GM08714 (cell line): ENCODE results near the gene RBL1.
"Not testable (repeated sequence)": the region's sequence is repeated elsewhere in the genome, so short reads cannot be mapped to it uniquely, and the experiment has no call there.

ENCODE experiments used
- H3K4me3 ChIP-seq: fragments of 200-500 bp; sonication (Bioruptor generic); 2 replicates; pipeline ENCODE4 v1.5.1; 2014; ENCODE audit warnings: mild to moderate bottlenecking, low read length, inconsistent platforms
- ZNF274 ChIP-seq: IDR thresholded peaks from 2 replicates; pipeline ENCODE4 v1.6.1; 2012; ENCODE audit warnings: mild to moderate bottlenecking, low read depth, low read length

The RBL1 gene

DNA sequence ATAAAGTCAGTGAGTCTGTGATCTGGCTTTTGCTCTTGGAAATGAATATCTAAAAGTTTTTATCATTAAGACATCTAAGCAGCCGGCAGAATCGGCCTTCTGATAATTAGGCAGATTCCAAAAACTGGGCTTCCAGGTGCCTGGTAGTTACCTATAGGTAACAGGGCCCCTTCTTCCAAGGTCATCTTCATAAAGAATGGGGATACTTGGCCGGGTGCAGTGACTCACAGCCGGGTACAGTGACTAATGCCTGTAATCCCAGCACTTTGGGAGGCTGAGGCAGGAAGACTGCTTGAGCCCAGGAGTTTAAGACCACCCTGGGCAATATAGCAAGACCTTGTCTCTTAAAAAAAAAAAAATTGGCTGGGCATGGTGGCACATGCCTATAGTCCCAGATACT is 12.9 kb upstream of the RBL1 start:
- TF ChIP-seq ZNF274, result no peak
- H3K4me3 ChIP-seq, result no peak overlapping the region

DNA sequence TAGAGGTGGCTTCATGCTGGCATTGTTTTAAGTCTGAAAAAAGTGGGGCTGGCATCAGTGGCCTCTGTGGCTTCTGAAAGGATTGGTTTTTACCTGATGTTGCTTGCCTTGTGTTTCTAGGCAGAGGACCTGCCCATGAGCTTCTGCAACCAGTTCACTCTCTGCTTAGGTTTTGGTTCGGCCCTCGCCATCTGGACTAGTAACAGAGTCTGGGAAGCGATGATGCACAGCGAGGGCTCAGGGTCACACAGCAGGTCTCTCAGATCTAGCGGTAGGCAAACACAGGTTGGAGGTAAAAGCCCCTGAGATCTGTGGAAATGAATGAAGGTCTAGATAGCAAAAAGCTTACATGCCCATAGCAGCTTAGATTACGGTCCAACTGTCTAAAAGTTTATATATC is 6.8 kb upstream of the RBL1 start:
- no peak for TF ChIP-seq ZNF274
- no peak overlapping the region for H3K4me3 ChIP-seq

DNA sequence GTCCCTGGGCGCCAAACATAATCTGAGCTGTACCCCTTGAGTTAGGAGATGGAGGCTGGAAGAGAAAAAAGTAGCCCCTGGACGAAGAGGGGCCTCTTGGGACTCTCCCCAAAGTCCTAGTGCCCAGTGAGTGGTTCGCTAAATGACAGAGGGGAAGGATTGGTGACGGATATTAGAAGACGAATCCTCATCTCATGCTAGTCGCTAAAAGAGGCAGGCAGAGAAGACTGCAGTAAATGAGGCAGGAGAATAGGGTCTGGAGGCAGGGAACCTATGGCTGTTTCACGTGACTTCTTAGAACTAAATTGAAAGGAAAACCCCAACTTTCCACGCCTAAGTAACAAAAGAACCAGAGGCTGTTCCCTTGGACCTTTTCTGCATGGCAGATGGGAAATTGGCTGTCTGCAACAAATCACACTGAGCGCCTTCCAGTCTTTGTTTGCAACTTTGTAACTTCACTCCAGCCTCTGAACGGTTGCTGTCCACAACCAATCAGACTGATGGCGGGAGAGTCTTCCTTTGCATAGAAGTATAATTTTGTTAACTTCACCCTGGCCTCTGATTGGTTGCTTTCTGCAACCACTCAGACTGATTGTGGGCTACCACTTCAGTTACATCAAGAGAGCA is 731 bp upstream of the RBL1 start:
- TF ChIP-seq ZNF274, result no peak
- peak overlapping the region; percentile 68; the same call in 1 of the 2 replicates for H3K4me3 ChIP-seq

DNA sequence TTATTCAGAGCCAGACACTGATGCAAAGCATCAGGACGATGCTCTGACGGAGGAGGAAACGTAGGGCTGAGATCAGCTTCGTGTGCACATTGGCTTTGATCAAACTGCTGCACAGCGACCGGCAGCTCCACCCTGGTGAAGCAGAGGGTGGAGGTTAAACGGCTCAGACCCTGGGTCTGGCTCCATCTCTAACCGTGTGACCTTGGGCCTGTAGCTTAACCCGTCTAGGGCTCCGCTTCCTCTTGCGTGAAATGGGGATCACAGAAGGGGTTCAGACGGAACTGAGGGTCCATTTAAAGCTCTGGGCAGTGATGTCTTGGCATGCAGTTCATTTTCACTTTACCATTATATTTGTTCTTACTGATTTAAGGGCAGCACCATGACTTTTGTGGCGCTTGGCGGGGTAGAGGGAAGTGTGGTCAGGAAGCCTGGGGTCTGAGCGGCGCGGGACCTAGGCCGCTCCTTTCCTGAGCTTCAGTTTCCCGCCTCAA is 644 bp downstream of the RBL1 start:
- TF ChIP-seq ZNF274, result no peak
- H3K4me3 ChIP-seq, result peak overlapping the region; percentile 68

GRCh38 chr20:37090407-37090806 is 5.4 kb downstream of the RBL1 start:
- no peak for TF ChIP-seq ZNF274
- H3K4me3 ChIP-seq, result no peak overlapping the region

DNA sequence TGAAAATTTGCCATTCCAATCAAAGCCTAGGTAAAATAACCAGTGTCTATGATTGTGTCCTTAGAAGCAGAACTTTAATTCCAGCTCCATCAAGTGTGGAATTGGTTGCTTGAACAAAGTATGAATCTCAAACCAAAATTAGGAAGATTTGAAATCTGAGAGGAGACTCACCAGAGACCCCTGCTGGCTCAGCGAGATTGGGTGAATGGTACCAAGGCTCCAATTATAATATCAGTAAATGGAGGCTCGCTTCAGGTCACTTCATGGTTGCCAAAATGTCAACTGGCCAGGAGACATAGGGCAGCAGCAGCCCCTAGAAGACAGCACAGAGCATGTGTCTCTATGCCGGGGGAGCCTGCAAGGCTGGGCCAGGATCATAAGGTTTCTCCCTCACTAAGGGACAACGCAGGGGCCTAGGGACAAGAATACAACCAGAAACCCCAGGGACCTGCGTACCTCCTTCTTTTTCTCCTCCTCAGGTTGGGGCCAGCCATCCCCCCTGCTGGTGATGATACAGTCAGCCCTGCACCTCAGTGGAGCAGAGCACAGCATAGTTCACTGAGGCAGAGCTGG is 14.0 kb downstream of the RBL1 start:
- TF ChIP-seq ZNF274, result no peak
- no peak overlapping the region for H3K4me3 ChIP-seq

- H3K4me3 ChIP-seq, result no peak overlapping the region
- no peak for TF ChIP-seq ZNF274
Measured at GRCh38 chr20:37077009-37077408, 18.8 kb downstream of the RBL1 start.

DNA sequence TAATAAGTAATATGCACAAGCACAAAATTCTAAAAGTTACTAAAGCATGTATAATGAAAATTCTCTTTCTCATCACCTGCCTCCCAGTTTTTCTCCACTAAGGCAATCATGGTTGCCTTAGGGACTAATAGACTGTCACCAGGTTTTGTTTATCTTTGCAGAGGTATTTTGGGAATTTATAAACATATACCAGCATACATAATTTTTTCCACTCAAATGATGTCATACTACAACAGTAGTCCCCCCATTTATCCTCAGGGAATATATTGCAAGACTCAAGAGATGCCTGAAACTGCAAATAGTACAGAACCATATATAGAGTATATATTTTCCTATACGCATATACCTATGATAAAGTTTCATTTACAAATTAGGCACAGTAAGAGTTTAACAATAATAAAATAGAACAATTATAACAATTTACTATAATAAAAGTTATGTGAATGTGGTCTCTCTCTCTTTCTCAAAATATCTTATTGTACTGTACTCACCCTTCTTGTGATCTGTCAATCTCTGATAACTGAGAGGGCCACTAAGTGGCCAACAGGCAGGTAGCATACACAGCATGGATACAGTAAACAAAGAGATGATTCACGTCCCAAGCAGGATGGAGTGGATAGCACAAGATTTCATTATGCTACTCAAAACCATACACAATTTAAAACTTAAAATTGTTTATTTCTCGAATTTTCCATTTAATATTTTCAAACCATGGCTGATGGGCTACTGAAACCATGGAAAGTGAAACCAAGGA is 19.7 kb downstream of the RBL1 start:
- no peak for TF ChIP-seq ZNF274

GRCh38 chr20:37072293-37073196 is 23.3 kb downstream of the RBL1 start:
- no peak for TF ChIP-seq ZNF274
- no peak overlapping the region for H3K4me3 ChIP-seq

More for the DNA sequence above, 19.7 kb downstream of the RBL1 start:
- no peak overlapping the region for H3K4me3 ChIP-seq

DNA sequence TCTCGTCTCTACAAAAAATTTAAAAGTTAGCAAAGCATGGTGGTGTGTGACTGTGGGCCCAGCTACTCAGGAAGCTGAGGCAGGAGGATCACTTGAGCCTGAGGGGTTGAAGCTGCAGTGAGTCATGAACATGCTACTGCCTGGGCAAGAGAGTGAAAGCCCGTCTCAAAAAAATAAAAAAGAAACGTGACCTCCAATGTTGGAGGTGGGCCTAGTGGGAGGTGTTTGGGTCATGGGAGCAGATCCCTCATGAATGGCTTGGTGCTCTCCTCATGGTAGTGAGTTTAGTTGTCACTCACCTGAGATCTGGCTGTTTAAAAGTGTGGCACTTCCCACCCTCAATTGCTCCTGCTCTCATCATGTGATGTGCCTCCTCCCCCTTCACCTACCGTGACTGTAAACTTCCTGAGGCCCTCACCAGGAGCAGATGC is 24.3 kb downstream of the RBL1 start:
- TF ChIP-seq ZNF274, result no peak
- H3K4me3 ChIP-seq, result no peak overlapping the region

DNA sequence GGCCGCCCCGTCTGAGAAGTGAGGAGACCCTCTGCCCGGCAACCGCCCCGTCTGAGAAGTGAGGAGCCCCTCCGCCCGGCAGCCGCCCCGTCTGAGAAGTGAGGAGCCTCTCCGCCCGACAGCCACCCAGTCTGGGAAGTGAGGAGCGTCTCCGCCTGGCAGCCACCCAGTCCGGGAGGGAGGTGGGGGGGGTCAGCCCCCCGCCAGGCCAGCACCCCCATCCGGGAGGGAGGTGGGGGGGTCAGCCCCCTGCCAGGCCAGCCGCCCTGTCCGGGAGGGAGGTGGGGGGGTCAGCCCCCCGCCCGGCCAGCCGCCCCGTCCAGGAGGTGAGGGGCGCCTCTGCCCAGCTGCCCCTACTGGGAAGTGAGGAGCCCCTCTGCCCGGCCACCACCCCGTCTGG is 26.2 kb downstream of the RBL1 start:
- not testable (repeated sequence) for H3K4me3 ChIP-seq

GRCh38 chr20:37066168-37066567 is 29.6 kb downstream of the RBL1 start:
- H3K4me3 ChIP-seq, result no peak overlapping the region
- no peak for TF ChIP-seq ZNF274

- H3K4me3 ChIP-seq, result no peak overlapping the region
- no peak for TF ChIP-seq ZNF274
Measured at GRCh38 chr20:37055276-37055675, 40.5 kb downstream of the RBL1 start.
